ENCODE data around the gene RFLNA.

Gene RFLNA

DNA sequence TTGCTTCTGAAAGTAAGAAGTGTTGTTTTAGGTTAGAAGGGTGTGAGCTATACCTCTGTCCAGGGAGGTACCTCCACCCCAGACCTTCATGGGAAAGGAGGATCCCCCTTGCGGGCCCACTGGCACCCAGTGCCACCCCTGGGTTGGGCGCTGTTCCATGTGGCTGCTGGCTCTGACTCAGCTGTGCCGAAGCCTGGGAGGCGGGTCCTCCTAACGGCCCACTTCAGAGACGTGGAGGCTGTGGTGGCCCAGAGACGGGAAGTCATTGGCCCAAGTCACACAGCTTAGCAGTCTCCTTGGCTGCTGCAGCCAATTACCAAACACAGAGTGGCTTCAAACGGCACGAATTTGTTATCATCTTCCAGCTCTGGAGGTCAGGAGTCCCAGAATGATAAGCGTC, 10.2 kb downstream of the RFLNA start:
- DNase-seq, result no peak

- no peak for DNase-seq
Observed at GRCh38 chr12:124305776-124306685, 11.1 kb downstream of the RFLNA start.

DNA sequence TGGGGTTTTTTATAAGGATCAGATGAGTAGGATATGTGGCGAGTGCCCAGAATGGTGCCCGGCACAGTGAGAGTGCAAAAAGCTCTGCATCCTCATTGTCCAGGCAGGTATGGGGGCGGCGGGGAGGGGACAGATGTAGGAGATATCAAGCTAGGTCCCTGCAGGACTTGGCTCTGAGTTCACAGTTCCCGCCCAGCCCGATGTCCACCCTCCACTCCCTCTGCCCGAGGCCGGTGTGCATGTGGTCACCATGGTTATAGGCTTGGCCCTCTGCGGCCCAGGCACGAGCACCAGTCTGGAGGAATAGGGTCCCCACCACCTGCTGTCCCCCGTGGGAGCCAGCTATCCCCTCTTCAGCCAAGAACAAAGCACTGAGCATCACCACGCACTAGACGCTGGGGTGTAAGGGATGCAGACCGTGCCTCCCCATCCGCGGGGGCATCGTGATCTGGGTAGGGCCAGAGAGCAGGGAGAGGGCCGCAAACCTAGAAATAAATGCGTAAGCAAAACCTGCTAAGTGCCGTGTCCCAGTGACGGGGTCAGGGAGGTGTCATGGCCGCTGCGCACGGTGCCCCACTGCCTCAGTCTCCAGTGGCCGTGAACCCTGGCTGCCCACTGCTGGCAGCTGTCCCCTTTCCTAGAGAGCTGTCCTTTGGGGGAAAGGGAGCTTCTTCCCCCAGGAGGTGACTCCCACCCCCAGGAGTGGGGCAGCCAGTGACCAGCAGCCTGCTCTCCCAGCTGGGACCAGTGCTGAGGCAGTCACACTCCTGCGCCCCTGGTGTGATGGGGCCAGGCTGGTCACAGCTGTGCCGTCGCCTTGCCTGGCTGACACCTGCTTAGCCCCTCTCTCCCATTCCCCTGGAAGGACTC, 12.0 kb downstream of the RFLNA start:
- no peak for DNase-seq

DNA sequence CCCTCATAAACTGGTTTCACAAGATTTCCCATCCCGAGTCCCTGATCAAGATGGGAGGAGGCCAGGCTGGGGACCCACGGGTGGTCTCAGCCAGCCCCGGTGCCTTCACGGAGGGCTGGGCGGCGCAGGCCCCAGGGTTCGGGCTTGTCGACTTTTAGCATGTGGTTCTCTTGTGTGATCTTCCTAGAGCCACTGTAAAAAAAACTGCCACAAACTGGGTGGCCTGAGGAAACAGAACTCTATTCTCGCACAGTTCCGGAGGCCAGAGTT, 12.6 kb downstream of the RFLNA start:
- DNase-seq, result no peak

GRCh38 chr12:124308741-124309140, 13.8 kb downstream of the RFLNA start:
- DNase-seq, result no peak

GRCh38 chr12:124309231-124309630, 14.3 kb downstream of the RFLNA start:
- no peak for DNase-seq

DNA sequence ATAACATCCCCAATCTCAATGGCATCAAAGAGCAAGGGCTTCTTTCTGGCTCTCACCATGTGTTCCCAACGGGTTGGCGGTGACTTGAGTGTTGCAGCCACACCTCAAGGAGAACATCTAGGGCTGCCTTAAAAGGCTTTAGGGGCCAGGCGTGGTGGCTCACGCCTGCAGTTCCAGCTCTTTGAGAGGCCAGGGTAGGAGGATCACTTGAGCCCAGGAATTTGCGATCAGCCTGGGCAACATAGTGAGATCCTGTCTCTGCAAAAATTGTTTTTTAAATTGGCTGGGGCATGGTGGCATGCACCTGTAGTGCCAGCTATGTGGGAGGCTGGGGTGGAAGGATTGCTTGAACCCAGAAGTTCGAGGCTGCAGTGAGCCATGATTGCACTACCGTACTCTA, 14.9 kb downstream of the RFLNA start:
- no peak for DNase-seq

- DNase-seq, result no peak
Observed at GRCh38 chr12:124310178-124310577, 15.3 kb downstream of the RFLNA start.

DNA sequence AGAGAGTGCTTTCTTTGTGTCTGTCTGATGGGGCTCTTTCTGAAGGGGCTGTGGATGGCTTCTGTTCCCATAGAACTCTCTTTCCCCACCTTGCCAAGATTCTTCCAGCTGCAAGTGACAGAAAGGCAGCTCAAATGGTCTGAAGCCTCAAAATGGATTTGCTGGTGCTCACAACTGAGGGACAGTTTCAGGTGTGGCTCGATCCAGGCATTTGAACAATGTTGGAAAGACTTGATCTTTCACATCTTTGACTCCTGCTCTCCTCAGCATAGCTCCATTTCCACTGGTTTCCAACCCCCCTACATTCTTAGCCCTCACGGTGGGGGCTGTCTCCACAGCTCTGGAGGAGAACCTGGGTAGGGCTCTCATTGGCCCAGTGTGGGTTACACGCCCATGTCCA, 15.9 kb downstream of the RFLNA start:
- DNase-seq, result no peak

GRCh38 chr12:124311292-124312109, 16.6 kb downstream of the RFLNA start:
- no peak for DNase-seq

- DNase-seq, result no peak
Observed at GRCh38 chr12:124312601-124313000, 17.7 kb downstream of the RFLNA start.

- DNase-seq, result no peak
Observed at GRCh38 chr12:124314207-124314606, 19.3 kb downstream of the RFLNA start.

DNA sequence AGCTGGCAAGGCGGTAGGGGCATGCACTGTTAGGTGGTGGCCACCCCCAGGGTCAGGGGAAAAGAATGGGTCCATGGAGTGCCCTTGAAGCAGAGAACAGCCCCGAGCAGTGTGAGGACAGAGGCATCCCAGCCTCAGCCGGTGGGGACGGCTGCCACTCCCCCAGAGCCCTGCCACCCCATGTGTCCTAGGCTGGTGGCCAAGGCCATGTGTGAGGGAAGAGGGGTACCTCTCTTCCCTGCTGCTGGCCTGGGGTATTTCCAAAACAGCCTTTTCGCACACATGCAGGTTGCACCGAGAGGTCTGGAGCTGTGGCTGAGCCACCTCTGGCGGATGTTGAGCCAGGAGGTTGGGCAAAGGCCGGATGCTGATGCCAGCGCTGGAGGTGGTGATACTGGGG, 19.9 kb downstream of the RFLNA start:
- no peak for DNase-seq

DNA sequence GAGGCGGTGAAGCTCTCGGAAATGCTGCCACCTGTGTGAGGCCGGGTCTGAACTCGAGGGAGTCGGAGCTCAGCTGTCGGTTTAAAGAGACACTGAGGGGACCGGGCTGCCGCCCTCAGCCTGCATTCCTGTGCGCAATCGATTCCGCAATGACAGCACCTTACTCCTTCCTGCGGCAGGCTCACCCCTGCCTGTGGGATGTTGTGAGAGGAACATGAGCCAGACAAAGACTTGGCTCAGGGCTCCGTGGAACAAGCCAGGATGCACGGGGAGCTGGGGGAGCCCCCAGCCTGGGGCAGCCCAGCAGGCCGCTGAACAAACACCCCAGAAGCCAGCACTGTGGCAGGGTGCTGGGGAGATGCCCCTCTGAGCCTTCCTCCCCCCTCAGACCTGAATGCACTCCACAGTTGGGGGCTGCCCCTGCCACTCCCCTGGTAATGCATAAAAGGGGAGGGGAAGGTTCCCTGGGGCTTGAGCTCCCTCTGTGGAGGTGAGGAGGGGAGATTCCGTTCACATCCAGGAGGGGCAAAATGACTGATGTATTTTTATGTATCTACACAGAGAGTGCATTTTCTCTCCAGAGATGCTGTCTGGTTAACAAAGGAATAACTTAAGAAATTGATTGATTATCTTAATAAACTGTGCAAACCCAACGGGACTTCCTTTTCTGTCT, 20.6 kb downstream of the RFLNA start:
- no peak for DNase-seq

- DNase-seq, result no peak
Observed at GRCh38 chr12:124316257-124316900, 21.5 kb downstream of the RFLNA start.

DNA sequence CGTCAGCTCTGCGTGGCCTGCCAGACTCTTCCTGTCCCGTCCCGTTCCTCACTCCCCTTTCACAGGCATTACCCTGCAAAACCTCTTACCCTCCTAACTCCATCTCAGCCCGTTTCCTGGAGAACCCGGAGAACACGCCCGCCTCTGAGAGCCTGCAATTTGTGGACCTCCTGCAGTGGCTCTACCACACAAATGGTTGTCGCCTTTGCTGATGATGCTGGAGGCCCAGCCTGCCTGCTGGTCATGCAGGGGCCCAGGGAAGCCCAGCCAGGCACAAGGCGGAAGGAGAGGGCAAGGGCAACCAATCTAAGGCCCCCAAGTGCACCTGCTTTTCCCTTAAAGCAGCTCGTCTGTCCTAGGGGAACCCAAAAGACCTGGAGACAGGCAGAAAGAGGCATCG, 22.5 kb downstream of the RFLNA start:
- no peak for DNase-seq

GRCh38 chr12:124318278-124319020, 23.6 kb downstream of the RFLNA start:
- DNase-seq, result no peak

DNA sequence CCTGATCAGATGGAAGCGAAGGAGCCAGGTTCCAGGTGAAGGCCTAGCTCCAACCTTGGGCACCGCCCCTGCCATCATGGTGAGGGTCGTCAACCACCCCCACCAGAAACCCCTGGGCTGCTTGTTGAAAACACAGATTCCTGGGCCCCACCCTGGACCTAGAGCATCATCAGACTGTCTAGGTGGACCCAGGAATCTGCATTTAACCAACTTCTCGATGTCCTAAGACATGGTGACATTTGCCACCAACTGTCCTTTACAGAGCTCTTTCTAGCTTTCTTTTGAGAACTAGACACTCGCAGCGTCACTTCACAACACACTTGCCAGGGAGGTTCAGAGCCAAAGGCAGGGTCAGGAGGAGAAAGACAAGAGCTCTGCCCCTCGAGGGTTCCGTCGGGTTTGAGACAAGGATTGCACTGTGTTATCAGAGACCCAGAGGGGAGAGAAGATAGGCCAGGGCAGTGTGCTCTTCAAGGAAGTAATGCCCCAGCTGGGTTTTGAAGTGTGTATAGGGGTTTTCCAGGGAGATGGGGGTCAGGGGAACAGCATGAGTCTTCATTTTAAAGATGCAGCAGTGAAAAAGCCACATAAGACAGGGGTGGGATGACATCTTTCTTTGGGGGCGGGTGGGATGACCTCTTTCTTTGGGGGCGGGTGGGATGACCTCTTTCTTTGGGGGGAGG, 24.6 kb downstream of the RFLNA start:
- no peak for DNase-seq

DNA sequence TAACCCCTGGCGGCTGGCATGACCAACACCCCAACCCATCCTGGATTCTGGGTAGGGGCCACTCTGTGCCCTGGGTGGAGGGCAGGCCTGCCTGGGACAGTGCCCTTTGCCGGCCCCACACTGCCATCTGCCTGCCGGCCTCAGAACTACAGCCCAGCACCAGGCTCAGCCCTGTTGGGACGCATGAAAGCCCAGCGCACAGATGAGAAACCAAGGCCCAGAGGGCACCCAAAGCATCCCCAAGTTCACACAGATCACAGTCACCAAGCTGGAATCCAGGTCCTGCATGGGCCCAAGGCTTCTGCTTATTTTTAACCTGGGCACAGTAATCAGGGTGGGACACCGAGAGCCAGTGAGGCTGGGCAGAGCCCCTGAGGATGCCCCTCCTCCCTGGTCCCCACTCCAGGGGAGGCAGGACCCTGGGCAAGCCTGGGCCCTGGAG, 26.2 kb downstream of the RFLNA start:
- DNase-seq, result peak; percentile 38 to 40

DNA sequence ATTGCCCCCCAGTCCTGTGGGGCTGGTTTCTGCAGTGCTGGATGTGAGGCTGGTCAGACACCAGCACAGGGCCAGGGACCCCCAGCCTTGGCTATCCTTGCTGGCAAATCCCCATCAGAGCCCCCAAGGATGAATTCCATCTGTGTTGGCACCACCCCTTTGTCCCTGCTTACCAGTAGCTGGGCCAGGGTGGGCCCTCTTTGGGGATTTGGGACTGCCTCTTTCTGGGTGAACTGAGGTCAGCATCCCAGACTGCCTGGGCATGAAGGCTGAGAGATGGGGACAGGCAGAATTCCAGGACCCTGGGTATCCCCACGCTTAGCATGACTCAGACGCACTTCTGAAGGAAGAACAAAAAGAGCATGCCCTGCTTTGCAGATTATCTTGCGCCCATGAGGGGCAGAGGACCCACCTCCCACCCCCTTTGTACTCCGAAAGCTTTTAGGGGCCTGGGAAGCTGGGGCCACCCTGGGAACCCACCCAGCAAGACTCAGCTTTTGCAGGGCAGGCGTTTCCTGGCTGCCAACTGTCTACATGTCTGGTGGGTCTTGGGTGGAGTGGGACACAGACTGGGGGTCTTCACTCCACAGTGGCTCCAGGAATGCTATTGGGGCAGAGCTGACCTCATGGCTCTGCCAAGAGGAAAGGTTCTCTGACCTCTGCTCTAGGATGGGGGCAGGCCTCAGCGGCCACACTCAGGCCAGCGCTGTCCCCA, 26.8 kb downstream of the RFLNA start:
- no peak for DNase-seq
